Fibroblast of skin of right quadriceps (primary cell): ENCODE data around the gene TRIOBP.
"Not testable (repeated sequence)": the region's sequence is repeated elsewhere in the genome, so short reads cannot be mapped to it uniquely, and the experiment has no call there.

Source experiments
- DNase-seq: peaks from one replicate; pipeline ENCODE4 v3.0.0-alpha.2; 2013

TRIOBP gene

DNA sequence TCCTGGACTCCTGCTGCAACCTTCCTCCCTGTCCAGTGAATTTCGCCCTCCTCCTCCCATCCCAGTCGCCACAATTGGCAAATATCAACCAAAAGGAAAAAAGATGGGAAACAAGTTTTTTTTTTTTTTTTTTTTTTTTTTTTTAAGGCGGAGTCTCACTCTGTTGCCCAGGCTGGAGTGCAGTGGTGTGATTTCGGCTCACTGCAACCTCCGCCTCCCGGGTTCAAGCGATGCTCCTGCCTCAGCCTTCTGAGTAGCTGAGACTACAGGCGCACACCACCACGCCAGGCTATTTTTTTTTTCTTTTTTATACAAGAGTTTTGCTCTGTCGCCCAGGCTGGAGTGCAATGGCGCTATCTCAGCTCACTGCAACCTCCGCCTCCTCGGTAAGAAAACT, 590 bp upstream of the TRIOBP start:
- DNase-seq: not testable (repeated sequence)

DNA sequence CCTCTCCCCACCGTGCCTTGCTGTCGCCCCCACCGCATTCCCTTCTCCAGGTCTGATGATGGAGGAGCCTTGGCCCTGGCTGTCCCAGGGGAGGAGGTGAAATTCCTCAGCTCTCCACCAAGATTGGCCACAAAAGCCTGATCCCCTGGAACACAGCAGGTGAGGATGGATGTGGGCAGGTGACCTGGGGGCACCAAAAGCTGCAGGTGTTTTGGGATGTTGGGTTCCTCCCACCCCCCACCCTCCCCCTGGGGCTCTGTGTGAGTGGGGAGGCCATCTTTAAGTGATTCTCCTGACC, 639 bp downstream of the TRIOBP start:
- no peak for DNase-seq

- DNase-seq: no peak
Measured at GRCh38 chr22:37701141-37701786, 4.4 kb downstream of the TRIOBP start.

DNA sequence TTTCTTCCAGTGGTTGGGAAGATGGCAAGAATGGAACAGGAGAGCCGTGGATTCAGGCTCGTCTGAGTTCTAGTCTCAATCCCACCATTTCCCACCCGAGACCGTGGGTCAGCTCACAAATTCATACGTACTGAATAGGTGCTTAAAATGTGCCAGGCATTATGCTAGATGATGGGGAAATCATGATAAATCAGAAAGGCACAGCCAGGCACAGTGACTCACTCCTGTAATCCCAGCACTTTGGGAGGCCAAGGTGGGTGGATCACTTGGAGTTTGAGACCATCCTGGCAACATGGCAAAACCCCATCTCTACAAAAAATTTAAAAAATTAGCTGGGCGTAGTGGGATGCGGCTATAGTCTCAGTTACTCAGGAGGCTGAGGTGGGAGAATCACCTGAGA, 7.1 kb downstream of the TRIOBP start:
- no peak for DNase-seq

GRCh38 chr22:37704645-37705044, 7.8 kb downstream of the TRIOBP start:
- DNase-seq: no peak

- no peak for DNase-seq
Measured at GRCh38 chr22:37705205-37705604, 8.4 kb downstream of the TRIOBP start.

GRCh38 chr22:37708580-37709444, 12.0 kb downstream of the TRIOBP start:
- DNase-seq: no peak

DNA sequence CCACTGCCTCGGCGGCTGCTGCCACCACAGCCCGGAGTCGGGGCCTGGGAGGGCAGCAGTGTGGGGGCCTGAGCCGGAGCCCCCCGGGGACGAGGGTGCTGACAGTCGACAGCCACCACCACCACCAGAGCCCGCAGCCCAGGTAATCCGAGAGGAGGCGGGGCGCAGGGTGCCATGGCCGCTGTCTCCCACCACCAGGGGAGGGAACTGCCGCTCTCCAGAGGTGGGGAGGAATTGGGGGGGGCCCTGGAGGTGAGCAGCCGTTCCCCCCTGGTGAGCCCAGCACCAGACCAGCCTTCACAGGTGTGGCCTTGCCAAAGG, 12.6 kb downstream of the TRIOBP start:
- no peak for DNase-seq

DNA sequence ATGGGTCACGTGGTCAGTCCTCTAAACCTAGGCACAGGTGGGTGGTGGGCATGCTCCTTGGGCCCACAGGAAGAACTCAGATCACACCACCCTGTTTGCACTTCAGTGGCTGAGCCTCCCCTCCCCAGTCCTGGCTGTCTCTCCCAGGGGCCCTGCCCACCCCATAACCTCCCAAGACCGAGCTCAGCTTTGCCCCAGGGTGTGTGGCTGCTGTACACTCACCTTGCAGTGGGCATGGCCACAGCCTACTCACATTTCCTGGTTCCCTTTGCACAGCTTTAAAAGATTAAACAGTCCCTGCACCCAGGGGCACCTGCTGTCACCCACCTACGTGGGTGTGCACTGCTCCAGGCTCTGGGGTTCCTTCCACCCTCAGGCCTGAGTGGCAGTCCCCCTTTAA, 13.8 kb downstream of the TRIOBP start:
- DNase-seq: no peak

DNA sequence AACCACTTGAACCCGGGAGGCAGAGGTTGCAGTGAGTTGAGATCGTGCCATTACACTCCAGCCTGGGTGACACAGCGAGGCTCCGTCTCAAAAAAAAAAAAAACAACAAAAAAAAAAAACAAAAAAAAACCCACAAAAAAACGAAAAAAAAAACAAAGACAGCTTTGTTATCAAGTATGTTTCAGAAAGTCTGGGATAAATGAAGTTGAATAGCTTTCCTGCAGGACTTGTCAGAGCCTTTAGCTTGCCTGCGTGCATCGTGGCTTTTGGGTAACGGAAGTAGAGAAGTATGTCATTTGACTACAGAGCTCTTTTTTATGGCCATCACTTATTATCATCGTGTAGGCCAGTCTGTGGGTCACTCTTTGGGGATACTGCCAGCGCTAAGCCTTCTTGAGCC, 14.6 kb downstream of the TRIOBP start:
- no peak for DNase-seq

DNA sequence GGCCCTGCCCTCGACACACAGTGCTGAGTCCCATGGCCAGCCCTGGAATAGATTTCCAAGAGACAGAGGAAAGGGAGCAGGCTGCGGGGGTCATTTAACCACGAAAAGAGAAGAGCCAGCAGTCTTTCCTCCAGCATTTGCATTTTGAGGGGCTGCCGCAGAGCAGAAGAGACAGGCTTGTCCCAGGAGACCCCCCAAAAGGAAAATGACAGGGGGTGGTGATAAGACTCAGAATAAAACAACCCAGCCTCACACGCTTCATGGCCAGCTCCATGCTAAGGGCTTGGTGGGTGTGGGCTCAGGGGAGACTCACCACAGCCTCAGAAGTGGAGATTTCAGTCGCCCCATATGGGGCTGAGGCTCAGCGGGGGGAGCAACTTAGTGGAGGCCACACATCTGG, 16.9 kb downstream of the TRIOBP start:
- DNase-seq: no peak

GRCh38 chr22:37714634-37715033, 17.8 kb downstream of the TRIOBP start:
- no peak for DNase-seq

GRCh38 chr22:37715760-37716159, 18.9 kb downstream of the TRIOBP start:
- DNase-seq: no peak

DNA sequence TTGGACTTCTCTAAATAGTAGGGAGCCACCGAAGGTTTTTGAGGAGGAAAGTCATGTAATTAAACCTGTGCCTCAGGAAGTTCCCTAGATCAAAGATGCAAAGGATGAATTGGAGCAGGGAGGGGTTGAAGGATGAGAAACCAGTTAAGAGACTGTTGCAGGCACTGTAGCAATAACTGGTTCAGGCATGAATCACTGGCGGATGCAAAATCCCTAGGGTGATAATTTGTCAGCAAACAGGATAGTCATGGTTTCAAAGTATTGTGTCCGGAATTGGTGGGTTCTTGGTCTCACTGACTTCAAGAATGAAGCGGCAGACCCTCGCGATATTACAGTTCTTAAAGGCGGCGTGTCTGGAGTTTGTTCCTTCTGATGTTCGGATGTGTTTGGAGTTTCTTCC, 19.9 kb downstream of the TRIOBP start:
- peak; percentile 55 for DNase-seq

GRCh38 chr22:37717235-37717634, 20.4 kb downstream of the TRIOBP start:
- DNase-seq: not testable (repeated sequence)

- DNase-seq: not testable (repeated sequence)
Measured at GRCh38 chr22:37717746-37718305, 21.0 kb downstream of the TRIOBP start.

DNA sequence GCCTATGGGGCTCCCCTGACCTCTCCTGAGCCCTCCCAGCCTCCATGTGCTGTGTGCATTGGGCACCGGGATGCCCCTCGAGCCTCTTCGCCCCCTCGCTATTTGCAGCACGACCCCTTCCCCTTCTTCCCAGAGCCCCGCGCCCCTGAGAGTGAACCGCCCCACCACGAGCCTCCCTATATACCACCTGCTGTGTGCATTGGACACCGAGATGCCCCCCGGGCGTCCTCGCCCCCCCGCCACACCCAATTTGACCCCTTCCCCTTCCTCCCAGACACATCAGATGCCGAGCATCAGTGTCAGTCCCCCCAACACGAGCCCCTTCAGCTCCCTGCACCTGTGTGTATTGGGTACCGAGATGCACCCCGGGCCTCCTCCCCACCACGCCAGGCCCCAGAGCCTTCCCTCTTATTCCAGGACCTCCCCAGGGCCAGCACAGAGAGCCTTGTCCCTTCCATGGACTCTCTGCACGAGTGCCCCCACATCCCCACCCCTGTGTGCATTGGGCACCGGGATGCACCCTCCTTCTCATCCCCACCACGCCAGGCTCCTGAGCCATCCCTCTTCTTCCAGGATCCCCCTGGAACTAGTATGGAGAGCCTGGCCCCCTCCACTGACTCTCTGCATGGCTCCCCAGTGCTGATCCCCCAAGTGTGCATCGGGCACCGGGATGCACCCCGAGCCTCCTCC, 28.8 kb downstream of the TRIOBP start:
- no peak for DNase-seq

DNA sequence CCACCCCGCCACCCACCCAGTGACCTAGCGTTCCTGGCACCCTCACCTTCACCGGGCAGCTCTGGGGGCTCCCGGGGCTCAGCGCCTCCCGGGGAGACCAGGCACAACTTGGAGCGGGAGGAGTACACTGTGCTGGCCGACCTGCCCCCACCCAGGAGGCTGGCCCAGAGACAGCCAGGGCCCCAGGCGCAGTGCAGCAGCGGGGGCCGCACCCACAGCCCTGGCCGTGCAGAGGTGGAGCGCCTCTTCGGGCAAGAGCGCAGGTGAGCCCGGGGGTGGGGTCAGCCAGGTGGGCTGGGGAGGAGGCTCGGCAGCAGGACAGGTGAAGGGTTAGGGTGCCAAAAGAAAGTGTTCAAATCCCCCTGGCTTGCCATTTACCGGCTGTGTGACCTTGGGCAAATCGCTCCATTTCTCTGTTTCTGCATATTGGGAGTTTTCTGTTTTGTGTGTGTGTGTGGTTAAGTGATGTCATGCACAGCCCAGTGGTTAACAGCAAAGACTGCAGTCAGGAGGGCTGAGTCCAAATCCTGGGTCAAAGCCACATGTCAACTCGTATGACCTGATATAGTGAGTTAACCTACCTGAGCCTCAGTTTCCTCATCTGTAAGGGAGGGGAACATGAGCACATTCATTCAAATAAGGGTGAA, 29.5 kb downstream of the TRIOBP start:
- DNase-seq: no peak

DNA sequence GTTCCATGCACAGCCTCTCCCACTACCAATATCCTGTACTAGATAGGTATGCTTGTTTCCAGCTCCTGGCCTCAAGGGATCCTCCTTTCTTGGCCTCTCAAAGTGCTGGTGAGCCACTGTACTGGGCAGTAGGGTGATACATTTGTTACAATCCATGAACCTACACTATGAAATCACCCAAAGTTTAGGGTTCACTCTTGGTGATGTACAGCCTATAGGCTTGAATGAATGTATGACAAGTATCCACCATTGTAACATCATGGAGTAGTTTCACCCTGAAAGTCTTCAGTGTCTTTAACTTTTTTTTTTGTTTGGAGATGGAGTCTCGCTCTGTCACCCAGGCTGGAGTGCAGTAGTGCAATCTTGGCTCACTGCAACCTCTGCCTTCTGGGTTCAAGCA, 31.8 kb downstream of the TRIOBP start:
- DNase-seq: no peak

DNA sequence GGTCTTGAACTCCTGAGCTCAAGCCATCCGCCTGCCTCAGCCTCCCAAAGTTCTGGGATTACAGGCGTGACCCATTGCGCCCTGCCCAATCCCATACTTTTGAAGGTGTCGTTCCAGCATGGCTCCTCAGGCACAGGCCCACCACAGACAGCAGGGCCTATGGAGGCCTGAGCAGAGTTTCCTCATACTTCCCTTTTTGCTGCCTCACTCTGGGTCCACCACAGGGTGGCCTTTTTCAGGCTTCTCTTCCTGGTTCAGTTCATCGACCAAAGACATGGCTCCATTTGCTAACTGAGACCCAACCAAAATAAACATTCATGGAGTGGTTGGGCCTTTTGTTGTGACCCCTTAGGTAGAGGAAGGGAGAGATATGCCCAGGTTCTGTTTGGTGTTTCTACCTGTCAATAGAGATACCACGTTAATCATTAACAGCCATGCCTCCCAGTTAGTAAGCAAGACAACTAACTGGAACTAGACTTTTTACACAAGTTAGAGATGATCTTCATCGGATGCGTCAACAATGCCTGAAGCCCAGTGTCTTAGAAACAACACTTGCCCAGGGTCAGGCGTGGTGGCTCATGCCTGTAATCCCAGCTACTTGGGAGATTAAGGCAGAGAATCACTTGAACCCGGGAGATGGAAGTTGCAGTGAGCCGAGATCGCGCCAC, 35.1 kb downstream of the TRIOBP start:
- no peak for DNase-seq

- DNase-seq: no peak
Measured at GRCh38 chr22:37732699-37733607, 36.1 kb downstream of the TRIOBP start.
